Mammary epithelial cell (primary cell): ENCODE measurements around the gene PLBD1.

ENCODE experiments used
- EZH2 ChIP-seq: IDR thresholded peaks from 2 replicates; pipeline ENCODE4 v1.6.1; 2012; ENCODE audit warnings: low read length, inconsistent platforms, borderline replicate concordance
- TF ChIP-seq, protein P1 (sequence below), 2 donors: IDR thresholded peaks in 1 of 2; conservative IDR thresholded peaks in 1 of 2; 2 replicates each; pipeline ENCODE4 v1.5.1; 2011 to 2012; ENCODE audit warnings: inconsistent platforms in 2 of 2, low read length in 2 of 2, mild to moderate bottlenecking in 2 of 2, control low read depth in 1 of 2, low read depth in 1 of 2; ENCODE audit not compliant: insufficient read depth in 1 of 2; ENCODE audit errors: extremely low read depth in 1 of 2

DNA sequence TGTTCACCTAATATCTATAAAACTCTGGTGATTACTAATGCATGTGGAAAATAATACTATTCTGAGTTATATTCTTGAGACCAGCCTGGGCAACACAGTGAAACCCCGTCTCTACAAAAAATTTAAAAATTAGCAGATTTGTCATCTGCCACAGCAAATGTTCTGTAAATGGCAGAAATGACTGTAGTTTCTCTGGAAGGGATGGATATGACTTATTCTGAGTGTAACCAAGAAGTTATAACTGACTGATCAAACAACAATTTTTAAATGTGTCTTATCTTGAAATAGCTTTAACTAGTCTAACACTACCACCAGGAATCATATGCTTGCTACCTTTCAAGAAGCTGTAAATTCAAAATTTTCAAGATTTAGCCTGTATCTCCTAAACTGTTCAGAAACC, 88.7 kb downstream of the PLBD1 start:
- TF ChIP-seq, protein P1, sequence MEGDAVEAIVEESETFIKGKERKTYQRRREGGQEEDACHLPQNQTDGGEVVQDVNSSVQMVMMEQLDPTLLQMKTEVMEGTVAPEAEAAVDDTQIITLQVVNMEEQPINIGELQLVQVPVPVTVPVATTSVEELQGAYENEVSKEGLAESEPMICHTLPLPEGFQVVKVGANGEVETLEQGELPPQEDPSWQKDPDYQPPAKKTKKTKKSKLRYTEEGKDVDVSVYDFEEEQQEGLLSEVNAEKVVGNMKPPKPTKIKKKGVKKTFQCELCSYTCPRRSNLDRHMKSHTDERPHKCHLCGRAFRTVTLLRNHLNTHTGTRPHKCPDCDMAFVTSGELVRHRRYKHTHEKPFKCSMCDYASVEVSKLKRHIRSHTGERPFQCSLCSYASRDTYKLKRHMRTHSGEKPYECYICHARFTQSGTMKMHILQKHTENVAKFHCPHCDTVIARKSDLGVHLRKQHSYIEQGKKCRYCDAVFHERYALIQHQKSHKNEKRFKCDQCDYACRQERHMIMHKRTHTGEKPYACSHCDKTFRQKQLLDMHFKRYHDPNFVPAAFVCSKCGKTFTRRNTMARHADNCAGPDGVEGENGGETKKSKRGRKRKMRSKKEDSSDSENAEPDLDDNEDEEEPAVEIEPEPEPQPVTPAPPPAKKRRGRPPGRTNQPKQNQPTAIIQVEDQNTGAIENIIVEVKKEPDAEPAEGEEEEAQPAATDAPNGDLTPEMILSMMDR (conservative IDR thresholded peaks at IDR 0.05 in 1 of 2, IDR thresholded peaks at IDR 0.05 in 1 of 2; ENCODE audit: extremely low read depth in 1 of 2, insufficient read depth in 1 of 2, low read depth in 1 of 2, low read length in 2 of 2): no peak
- TF ChIP-seq EZH2: no peak
